H1 (cell line): ENCODE results near the gene WIPF1. TPM values are rescaled to one million over a fixed set of nuclear protein-coding genes. Genes with fewer than 3 reads are reported as not detected.

ENCODE experiments used
- CTCF ChIA-PET: fragments of 300-600 bp; sonication (Branson Sonifier 250); formaldehyde crosslinking; loops from one replicate; lab custom pipeline; 2021; ENCODE audit not compliant: partially characterized antibody; lab: Charles Lee
- POLR2A ChIA-PET: fragments of 300-600 bp; sonication (Branson Sonifier 250); formaldehyde crosslinking; loops from one replicate; lab custom pipeline; 2021; ENCODE audit warnings: inconsistent platforms; ENCODE audit not compliant: partially characterized antibody; lab: Charles Lee
- DNase-seq, 2 experiments: peaks; one replicate each; pipeline versions ENCODE4 v3.0.0 to v3.0.0-alpha.2; 2010 to 2022; ENCODE audit warnings: low spot score in 2 of 2, low read depth in 1 of 2, mixed read lengths in 1 of 2
- FAIRE-seq: peaks from 2 replicates; lab custom pipeline; 2011; peaks lifted over from hg19 to GRCh38; lab: Jason Lieb, UNC
- H2AFZ ChIP-seq: 2 replicates; pipeline ENCODE4 v1.8.1; 2012; ENCODE audit warnings: low read length, inconsistent platforms
- H2AK5ac ChIP-seq: 2 replicates; pipeline ENCODE4 v1.6.1; 2013; ENCODE audit warnings: low read depth, low read length
- H2BK120ac ChIP-seq: replicated peaks from 2 replicates; pipeline ENCODE3; 2013; ENCODE audit warnings: low read depth, low read length, inconsistent platforms
- H2BK12ac ChIP-seq: 2 replicates; pipeline ENCODE4 v1.6.1; 2013; ENCODE audit warnings: low read depth, low read length
- H2BK15ac ChIP-seq: 2 replicates; pipeline ENCODE4 v1.6.1; 2013; ENCODE audit warnings: low read length
- H2BK20ac ChIP-seq: 2 replicates; pipeline ENCODE4 v1.6.1; 2013; ENCODE audit warnings: low read length
- H2BK5ac ChIP-seq: 2 replicates; pipeline ENCODE4 v1.6.1; 2013; ENCODE audit warnings: low read depth, low read length
- H3K14ac ChIP-seq: 2 replicates; pipeline ENCODE4 v1.6.1; 2013; ENCODE audit warnings: inconsistent platforms; ENCODE audit not compliant: insufficient read length
- H3K18ac ChIP-seq: 2 replicates; pipeline ENCODE4 v1.6.1; 2013; ENCODE audit warnings: low read length; ENCODE audit errors: extremely low read depth
- H3K23ac ChIP-seq: 2 replicates; pipeline ENCODE4 v1.6.1; 2013; ENCODE audit warnings: inconsistent platforms; ENCODE audit not compliant: insufficient read length
- H3K23me2 ChIP-seq: 2 replicates; pipeline ENCODE4 v1.6.1; 2013; ENCODE audit warnings: low read depth, low read length
- H3K27ac ChIP-seq: 2 replicates; pipeline ENCODE4 v1.6.1; 2011; ENCODE audit warnings: low read depth, low read length, inconsistent platforms
- H3K27me3 ChIP-seq, 4 experiments: replicated peaks in 1 of 4; 1 replicate in 1 of 4; 2 replicates in 3 of 4; pipeline versions ENCODE4 v1.6.1 to v1.8.1; 2011 to 2013; ENCODE audit warnings: low read length in 3 of 4, mild to moderate bottlenecking in 3 of 4, inconsistent platforms in 2 of 4, mixed read lengths in 2 of 4, moderate library complexity in 1 of 4; ENCODE audit not compliant: control insufficient read depth in 3 of 4, insufficient read depth in 3 of 4; ENCODE audit errors: extremely low read depth in 1 of 4
- H3K36me3 ChIP-seq, 4 experiments: 2 replicates each; pipeline versions ENCODE4 v1.6.1 to v1.8.1; 2011 to 2013; ENCODE audit warnings: mild to moderate bottlenecking in 4 of 4, low read length in 3 of 4, moderate library complexity in 2 of 4, control low read depth in 1 of 4, inconsistent platforms in 1 of 4; ENCODE audit not compliant: insufficient read depth in 4 of 4, control insufficient read depth in 2 of 4
- H3K4ac ChIP-seq: replicated peaks from 2 replicates; pipeline ENCODE3; 2013; ENCODE audit warnings: low read length, low read depth, mixed read lengths, inconsistent platforms; ENCODE audit not compliant: insufficient read length
- H3K4me1 ChIP-seq, 4 experiments: replicated peaks in 1 of 4; 1 replicate in 1 of 4; 2 replicates in 3 of 4; pipeline versions ENCODE4 v1.6.1 to v1.8.1; 2011 to 2013; ENCODE audit warnings: low read length in 3 of 4, inconsistent platforms in 2 of 4, mixed read lengths in 1 of 4; ENCODE audit not compliant: insufficient read depth in 4 of 4, control insufficient read depth in 3 of 4
- H3K4me2 ChIP-seq, 2 experiments: 2 replicates each; pipeline versions ENCODE4 v1.6.1 to v1.8.1; 2011 to 2013; ENCODE audit warnings: low read depth in 2 of 2, low read length in 2 of 2, control low read depth in 1 of 2, inconsistent platforms in 1 of 2, mild to moderate bottlenecking in 1 of 2; ENCODE audit not compliant: insufficient read depth in 1 of 2
- H3K4me3 ChIP-seq, 4 experiments: fragments of 200-600, 300-600 bp in 1 of 4; sonication (generic), shearing (Covaris generic), sonication (Bioruptor Twin) in 1 of 4; 2 replicates each; pipeline versions ENCODE4 v1.5.1 to v1.8.1; 2011 to 2016; ENCODE audit warnings: low read length in 4 of 4, low read depth in 3 of 4, control low read depth in 2 of 4, inconsistent platforms in 2 of 4, mild to moderate bottlenecking in 2 of 4, mixed read lengths in 1 of 4, moderate library complexity in 1 of 4; ENCODE audit not compliant: insufficient read depth in 2 of 4; ENCODE audit errors: extremely low read depth in 1 of 4
- H3K56ac ChIP-seq: replicated peaks from 2 replicates; pipeline ENCODE3; 2013; ENCODE audit warnings: low read depth, mild to moderate bottlenecking, mixed read lengths, low read length, inconsistent platforms; ENCODE audit not compliant: insufficient read length
- H3K79me1 ChIP-seq: 2 replicates; pipeline ENCODE4 v1.6.1; 2013; ENCODE audit warnings: low read depth, low read length, control low read depth
- H3K79me2 ChIP-seq, 2 experiments: 2 replicates each; pipeline versions ENCODE4 v1.6.1 to v1.8.1; 2012 to 2013; ENCODE audit warnings: low read length in 2 of 2, mild to moderate bottlenecking in 2 of 2, inconsistent platforms in 1 of 2; ENCODE audit not compliant: insufficient read depth in 2 of 2, control insufficient read depth in 1 of 2
- H3K9ac ChIP-seq, 4 experiments: replicated peaks in 1 of 4; 1 replicate in 1 of 4; 2 replicates in 3 of 4; pipeline versions ENCODE4 v1.6.1 to v1.8.1; 2011 to 2013; ENCODE audit warnings: low read depth in 3 of 4, low read length in 3 of 4, control low read depth in 2 of 4, mild to moderate bottlenecking in 2 of 4, moderate library complexity in 2 of 4, inconsistent platforms in 1 of 4; ENCODE audit errors: extremely low read depth in 1 of 4
- H3K9me3 ChIP-seq, 2 experiments: 2 replicates each; pipeline versions ENCODE4 v1.6.1 to v1.8.1; 2012 to 2013; ENCODE audit warnings: mild to moderate bottlenecking in 2 of 2, moderate library complexity in 2 of 2, control low read depth in 1 of 2, inconsistent platforms in 1 of 2, low read depth in 1 of 2, low read length in 1 of 2, mixed read lengths in 1 of 2; ENCODE audit not compliant: insufficient read depth in 2 of 2
- H4K20me1 ChIP-seq, 2 experiments: replicated peaks in 1 of 2; 2 replicates each; pipeline versions ENCODE3 to v1.8.1; 2011 to 2013; ENCODE audit warnings: inconsistent platforms in 2 of 2, low read length in 2 of 2, mild to moderate bottlenecking in 1 of 2; ENCODE audit not compliant: insufficient read depth in 2 of 2, control insufficient read depth in 1 of 2
- H4K5ac ChIP-seq: 2 replicates; pipeline ENCODE4 v1.6.1; 2013; ENCODE audit warnings: low read length, low read depth, mixed read lengths, inconsistent platforms; ENCODE audit not compliant: insufficient read length
- H4K8ac ChIP-seq: 2 replicates; pipeline ENCODE4 v1.8.0; 2013; ENCODE audit warnings: mild to moderate bottlenecking, moderate library complexity, low read length, inconsistent platforms; ENCODE audit not compliant: insufficient read depth; ENCODE audit errors: extremely low read depth
- H4K91ac ChIP-seq: replicated peaks from 2 replicates; pipeline ENCODE3; 2013; ENCODE audit warnings: low read length, mixed read lengths, inconsistent platforms; ENCODE audit not compliant: insufficient read length
- CBX8 ChIP-seq: fragments of 300-800, 300-1000 bp; sonication (generic); IDR thresholded peaks from 2 replicates; pipeline ENCODE4 v1.7.1; 2016; ENCODE audit warnings: low read depth, low read length, borderline replicate concordance
- MAFK ChIP-seq: IDR thresholded peaks from 2 replicates; pipeline ENCODE4 v1.6.1; 2012; ENCODE audit warnings: low read depth, mild to moderate bottlenecking, improper control_type of control experiment, low read length
- SAP30 ChIP-seq: fragments of 300-600 bp; sonication (generic); IDR thresholded peaks from 2 replicates; pipeline ENCODE4 v1.7.1; 2012; ENCODE audit warnings: low read length, moderate library complexity, mild to moderate bottlenecking, inconsistent platforms; ENCODE audit not compliant: insufficient read depth, insufficient replicate concordance
- SIN3A ChIP-seq, 2 experiments: IDR thresholded peaks in 1 of 2; conservative IDR thresholded peaks in 1 of 2; 2 replicates each; pipeline ENCODE4 v1.6.1; 2011 to 2012; ENCODE audit warnings: low read length in 2 of 2, improper control_type of control experiment in 1 of 2, low read depth in 1 of 2, mild to moderate bottlenecking in 1 of 2
- TAF1 ChIP-seq: IDR thresholded peaks from 2 replicates; pipeline ENCODE4 v1.6.1; 2011; ENCODE audit warnings: mild to moderate bottlenecking, low read depth, low read length
- TEAD4 ChIP-seq: IDR thresholded peaks from 2 replicates; pipeline ENCODE4 v1.6.1; 2012; ENCODE audit warnings: low read depth, low read length, inconsistent platforms, mixed read lengths
- WGBS, 2 experiments: shearing (Covaris generic) in 1 of 2; methylation state at CpG; one replicate each; pipeline versions ENCODE4 v1.1.6 to v1.1.7; 2013 to 2015; ENCODE audit warnings: low lambda C conversion rate in 2 of 2, mixed read lengths in 2 of 2, inconsistent platforms in 1 of 2, low coverage in 1 of 2, missing lambda C conversion rate in 1 of 2; ENCODE audit not compliant: insufficient replicate concordance in 2 of 2, insufficient coverage in 1 of 2, insufficient read length in 1 of 2; ENCODE audit errors: extremely low coverage in 1 of 2, missing lambda C conversion rate in 1 of 2; 5-methylcytosine and 5-hydroxymethylcytosine counted together
- polyA plus RNA-seq, 7 experiments: library from polyadenylated mRNA; depleted of rRNA in 3 of 7; stranded (reverse) in 5 of 7; unstranded in 2 of 7; fragments of >200 nt in 5 of 7; fragments of 200-250 nt in 2 of 7; gene quantifications; 1 replicate in 5 of 7; 2 replicates in 1 of 7; 4 replicates in 1 of 7; pipeline versions ENCODE4 v1.2.1 to v1.2.3, GENCODE V29; 2011 to 2013; ENCODE audit warnings: missing spikeins in 2 of 7, mixed read lengths in 2 of 7
- total RNA-seq: library from RNA; stranded (reverse); fragmentation: NEBNext Ultra II Directional; extraction: Animal tissue kit (Norgen Biotek cat#: 25700); gene quantifications from 2 replicates; pipeline ENCODE4 v1.2.1, GENCODE V29; 2021

The WIPF1 gene
- total and polyA plus RNA-seq, 2 of the 8 experiments (the other 6 are each of a cell fraction or from before 2014, with no cell fraction given) = 4.7 to 5.2 TPM

GRCh38 chr2:174600349-174600748 lies 2.7 kb upstream of the WIPF1 start:
- Histone ChIP-seq H3K4me3 (no peak overlapping the region), H2AFZ (no peak overlapping the region), H3K14ac (no peak overlapping the region), H3K79me2 (no peaks in the 10 kb centered on the region), H3K4me1 (no peaks in the 10 kb centered on the region), H2BK15ac (no peak overlapping the region), H3K23me2 (no peaks in the 10 kb centered on the region), H3K79me1 (no peaks in the 10 kb centered on the region), H2AK5ac (no peak overlapping the region), H4K8ac (no peak overlapping the region), H3K27me3 (no peaks in the 10 kb centered on the region), H3K56ac (no peak overlapping the region), H3K23ac (no peak overlapping the region), H3K9me3 (peaks cover 6 to 7% of the 10 kb centered on the region in 2 experiments; a peak in 1 of 4 replicates), H2BK5ac (no peak overlapping the region), H3K4me2 (no peak overlapping the region), H3K36me3 (no peaks in the 10 kb centered on the region; a peak in 1 of 8 replicates), H3K27ac (no peak overlapping the region), H3K18ac (no peak overlapping the region), H2BK20ac (no peak overlapping the region), H3K9ac (no peak overlapping the region), H4K20me1 (no peaks in the 10 kb centered on the region), H3K4ac (no peak overlapping the region), H4K91ac (no peak overlapping the region), H4K5ac (no peak overlapping the region), H2BK120ac (no peak overlapping the region), H2BK12ac (no peak overlapping the region)
- no peak for FAIRE-seq
- no peak for DNase-seq
- POLR2A ChIA-PET = no interaction called here
- WGBS, 2 experiments = 94% methylated on average over 4 of the region's 4 CpGs; no CpG with 5 or more reads in 1 of the 2 experiments
- CTCF ChIA-PET = interaction anchor here (1.3 to 2.8 kb wide), 4 partner anchors 10 to 138 kb away, joined by 3 to 10 read pairs (median 4); no protein-coding TSS in a partner anchor
- TF ChIP-seq CBX8 = no peak
- TF ChIP-seq TAF1 = no peak
- TF ChIP-seq SIN3A (conservative IDR thresholded peaks at IDR 0.05 in 1 of 2, IDR thresholded peaks at IDR 0.05 in 1 of 2; ENCODE audit: low read depth in 1 of 2, low read length in 2 of 2) = no peak
- no peak for TF ChIP-seq MAFK
- no peak for TF ChIP-seq TEAD4
- TF ChIP-seq SAP30 = no peak
